Measurements from ENCODE around the gene SEC22C.

SEC22C gene

GRCh38 chr3:42533161-42533897 is 48.4 kb downstream of the SEC22C start:
- DNase-seq (ENCODE audit: low spot score) = no peak

GRCh38 chr3:42532229-42532628 is 49.5 kb downstream of the SEC22C start:
- DNase-seq (ENCODE audit: low spot score) = no peak

DNA sequence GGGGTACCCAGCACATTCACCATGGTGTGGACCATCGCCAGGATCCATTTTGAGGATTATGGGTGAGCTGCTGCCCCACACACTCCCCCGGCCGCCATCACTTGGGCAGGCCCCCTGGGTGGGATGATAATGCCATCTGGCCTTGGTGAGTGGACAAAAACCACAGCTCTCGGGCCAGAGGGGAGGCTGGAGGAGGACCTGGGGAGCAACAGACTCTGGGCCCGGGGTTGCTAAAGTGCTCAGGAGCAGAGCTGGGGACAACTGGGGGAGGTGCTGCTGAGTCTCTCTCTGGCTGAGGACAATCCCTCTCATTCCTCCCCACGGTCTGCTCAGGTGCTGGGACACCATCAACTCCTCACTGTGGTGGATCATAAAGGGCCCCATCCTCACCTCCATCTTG is 50.3 kb downstream of the SEC22C start:
- no peak for DNase-seq (ENCODE audit: low spot score)

- no peak for DNase-seq (ENCODE audit: low spot score)
These were observed 51.7 kb downstream of the SEC22C start for GRCh38 chr3:42530073-42530472.

DNA sequence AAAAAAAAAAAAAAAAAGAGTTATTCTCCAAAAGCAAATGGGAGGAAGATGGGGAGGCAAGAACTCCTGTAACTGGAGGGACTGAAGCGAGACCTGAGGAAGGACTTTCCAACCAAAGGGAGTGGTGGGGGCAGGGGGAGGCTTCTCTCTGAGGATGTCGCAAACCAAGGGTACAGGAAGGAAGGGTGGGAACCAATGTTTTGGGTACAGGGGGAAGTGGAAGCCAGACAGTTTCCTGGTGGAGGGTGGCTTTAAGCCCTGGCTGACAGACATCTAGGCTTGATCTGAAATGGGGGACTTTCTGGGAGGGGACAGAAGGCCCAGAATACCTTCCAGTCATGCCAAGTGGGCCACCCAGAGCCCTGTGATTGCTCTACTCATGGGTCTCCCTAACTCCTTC is 52.3 kb downstream of the SEC22C start:
- peak; percentile 37 for DNase-seq (ENCODE audit: low spot score)

DNA sequence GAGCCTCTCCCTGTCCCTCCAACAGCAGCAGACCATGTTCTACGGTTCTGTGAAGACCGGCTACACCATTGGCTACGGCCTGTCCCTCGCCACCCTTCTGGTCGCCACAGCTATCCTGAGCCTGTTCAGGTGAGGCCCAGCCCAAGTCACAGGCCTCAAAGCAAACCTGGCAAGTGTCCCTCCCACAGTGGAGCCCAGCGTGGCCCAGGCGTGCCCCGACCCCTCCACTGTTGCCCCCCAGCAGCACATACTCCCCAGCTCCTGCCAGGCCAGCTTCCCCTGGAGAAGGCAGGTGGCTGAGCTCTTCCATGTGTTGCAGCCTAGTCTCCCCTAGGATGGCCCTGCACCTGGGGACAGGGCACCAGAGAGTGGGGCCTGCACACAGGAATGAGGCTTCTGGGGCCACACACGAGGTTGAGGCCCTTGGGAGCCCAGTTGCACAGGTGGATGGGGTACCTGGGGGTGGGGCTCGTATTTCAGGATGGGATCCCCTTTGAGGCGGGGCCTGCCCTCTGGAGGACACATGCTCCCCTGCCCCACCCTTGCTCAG is 54.3 kb downstream of the SEC22C start:
- no peak for DNase-seq (ENCODE audit: low spot score)

GRCh38 chr3:42526616-42527367 is 55.0 kb downstream of the SEC22C start:
- peak; percentile 47 for DNase-seq (ENCODE audit: low spot score)

- DNase-seq (ENCODE audit: low spot score) = no peak
These were observed 55.9 kb downstream of the SEC22C start for GRCh38 chr3:42525736-42526345.

- no peak for DNase-seq (ENCODE audit: low spot score)
These were observed 56.6 kb downstream of the SEC22C start for GRCh38 chr3:42525212-42525611.

- DNase-seq (ENCODE audit: low spot score) = no peak
These were observed 57.0 kb downstream of the SEC22C start for GRCh38 chr3:42524751-42525150.

DNA sequence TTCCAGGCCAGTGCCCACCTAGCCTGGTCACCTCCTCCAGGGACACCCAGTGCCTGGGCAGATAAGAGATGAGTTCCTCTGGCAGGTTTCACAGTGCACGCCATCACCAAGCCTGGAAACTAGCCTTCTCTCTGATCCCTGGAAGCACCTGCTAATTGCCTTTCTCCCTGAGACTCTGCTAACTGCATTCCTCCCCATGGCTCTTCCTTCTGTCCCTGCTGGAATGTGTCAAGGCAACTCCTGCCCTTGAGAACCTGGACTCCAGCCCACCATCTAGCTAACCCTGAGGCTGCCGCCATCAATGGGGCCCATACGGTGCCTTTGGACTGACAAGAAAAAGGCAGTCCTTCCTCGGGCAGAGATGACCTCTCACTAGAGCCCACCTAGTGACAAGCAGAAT is 60.9 kb downstream of the SEC22C start:
- no peak for DNase-seq (ENCODE audit: low spot score)

DNA sequence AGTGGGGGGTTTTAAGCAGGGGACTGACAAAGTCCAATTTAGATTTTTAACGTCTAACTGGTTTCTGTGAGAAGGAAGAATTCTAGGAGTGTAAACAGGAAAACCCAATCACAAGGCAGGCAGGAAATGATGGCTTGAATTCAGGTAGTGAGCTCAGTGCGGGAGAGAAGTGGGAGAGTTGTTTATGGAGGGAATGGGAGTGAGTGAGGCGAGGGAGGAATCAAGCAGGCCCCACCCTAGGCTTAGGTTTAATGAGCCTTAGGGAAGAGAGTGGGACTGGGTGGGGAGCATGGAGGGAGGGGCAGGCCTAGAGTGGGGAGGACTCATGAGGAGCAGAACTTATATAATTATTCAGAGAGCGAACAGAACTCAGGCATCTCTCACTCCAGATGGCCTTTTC is 61.4 kb downstream of the SEC22C start:
- no peak for DNase-seq (ENCODE audit: low spot score)

DNA sequence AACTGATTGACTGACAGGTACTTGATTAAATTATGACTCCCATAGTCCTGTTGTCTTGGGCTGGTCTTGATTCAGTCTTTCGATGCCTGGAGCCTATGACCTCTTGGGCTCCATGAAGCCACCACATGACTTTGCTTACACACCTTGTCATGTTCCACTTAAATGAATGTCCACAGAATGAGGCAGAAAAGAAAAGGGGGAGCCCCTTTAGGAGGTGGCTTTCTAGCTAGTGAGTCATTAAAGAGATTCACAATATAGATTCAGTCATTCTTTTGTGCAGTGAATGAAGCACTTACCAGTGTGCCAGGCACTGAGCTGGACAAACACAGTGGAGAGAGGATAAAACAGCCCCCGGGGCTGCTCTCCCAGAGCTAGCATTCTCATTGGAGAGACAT is 62.2 kb downstream of the SEC22C start:
- peak; percentile 49 for DNase-seq (ENCODE audit: low spot score)

DNA sequence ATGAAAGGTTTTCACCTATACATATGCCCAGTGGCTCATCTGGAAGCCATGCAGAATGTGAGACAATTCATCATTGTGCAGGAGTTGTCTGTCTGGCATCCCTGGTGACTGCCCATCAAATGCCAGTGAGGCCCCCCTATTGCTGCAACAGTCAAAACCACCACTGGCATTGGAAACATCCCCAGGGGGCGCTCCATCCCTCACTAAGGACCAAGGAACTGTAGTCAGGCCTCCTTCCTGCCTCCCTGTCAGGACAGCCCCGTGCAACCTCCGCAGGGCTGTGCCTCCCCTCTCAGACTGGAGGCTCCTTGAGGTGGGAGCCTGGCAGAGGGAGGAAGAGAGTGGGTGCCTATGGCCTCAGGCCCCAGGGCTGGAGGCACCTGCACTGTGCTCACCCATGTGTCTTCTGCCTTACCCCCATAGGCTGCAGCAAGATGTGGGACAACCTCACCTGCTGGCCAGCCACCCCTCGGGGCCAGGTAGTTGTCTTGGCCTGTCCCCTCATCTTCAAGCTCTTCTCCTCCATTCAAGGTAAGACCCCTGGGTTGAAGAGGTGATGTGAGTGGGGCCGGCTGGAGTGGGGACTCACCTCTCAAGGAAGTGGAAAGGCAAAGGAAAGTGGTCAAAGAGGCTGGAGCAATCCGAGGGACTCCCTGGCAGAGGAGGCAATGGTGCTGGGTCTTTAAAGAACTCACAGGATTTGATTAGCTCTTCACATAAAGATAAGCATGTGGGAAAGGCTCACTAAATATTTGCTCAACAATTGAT is 62.8 kb downstream of the SEC22C start:
- DNase-seq (ENCODE audit: low spot score) = peak; percentile 56

DNA sequence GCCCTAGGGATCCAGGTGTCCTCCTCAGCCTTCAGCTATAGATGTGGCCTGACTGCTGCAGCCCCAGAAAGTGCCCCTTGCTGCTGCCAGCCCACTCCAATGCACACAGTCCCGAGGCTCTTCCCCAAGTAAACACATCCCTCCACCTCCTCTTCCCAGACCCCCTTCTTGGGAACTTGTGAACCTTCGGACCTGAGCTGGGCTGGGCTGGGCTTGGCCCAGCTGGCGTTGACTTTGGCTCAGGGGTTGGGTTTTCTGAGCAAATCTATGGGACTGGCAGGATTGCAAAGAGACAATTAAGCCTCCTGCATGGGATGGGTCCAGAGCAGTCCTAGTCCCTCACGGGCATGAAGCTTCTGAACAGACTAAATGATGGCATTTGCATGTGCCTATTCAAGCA is 64.7 kb downstream of the SEC22C start:
- no peak for DNase-seq (ENCODE audit: low spot score)

DNA sequence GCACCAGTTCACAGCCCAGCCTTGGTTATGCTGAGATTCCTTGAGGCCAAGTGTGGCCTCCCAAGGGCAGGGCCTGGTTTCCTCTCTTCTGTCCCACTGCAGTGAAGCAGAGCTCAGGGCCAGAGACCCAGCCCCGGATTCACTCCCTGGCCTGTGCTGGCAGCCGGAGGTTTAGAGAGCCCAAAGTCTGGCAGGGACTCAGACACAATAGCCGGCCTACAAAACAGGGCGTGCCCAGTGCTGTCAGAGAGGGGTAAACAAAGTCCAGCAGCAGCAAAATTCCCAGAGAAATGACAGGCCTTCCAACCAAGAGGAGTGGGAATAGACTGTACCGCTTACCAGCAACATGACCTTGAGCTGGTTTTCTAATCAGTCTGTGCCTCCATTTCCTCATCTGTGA is 65.3 kb downstream of the SEC22C start:
- DNase-seq (ENCODE audit: low spot score) = no peak

GRCh38 chr3:42515976-42516375 is 65.8 kb downstream of the SEC22C start:
- no peak for DNase-seq (ENCODE audit: low spot score)

DNA sequence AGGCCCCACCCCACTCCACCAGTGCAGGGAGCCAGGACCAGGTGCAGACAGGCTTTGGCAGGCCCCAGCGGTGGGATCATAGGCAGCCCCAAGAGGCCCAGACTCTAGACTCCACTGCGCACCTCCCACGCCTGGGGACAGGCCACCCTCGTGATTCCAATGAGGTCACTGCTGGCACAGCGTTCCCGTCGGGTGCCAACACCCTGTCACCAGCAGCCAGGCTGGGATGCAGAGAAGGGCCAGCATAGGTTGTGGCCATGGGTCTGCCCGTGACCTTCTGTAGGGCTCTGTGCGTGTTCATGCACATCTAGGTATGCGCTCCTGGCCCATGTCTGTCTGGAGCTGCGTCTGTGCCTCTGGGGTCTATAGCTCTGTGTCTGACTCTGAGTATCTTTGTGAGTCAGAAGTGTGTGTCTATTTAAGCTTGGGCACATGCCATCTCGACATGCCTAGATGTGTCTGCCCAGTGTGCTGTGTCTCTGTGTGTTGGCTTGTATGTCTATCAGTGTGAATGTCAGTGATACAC is 66.3 kb downstream of the SEC22C start:
- DNase-seq (ENCODE audit: low spot score) = no peak

DNA sequence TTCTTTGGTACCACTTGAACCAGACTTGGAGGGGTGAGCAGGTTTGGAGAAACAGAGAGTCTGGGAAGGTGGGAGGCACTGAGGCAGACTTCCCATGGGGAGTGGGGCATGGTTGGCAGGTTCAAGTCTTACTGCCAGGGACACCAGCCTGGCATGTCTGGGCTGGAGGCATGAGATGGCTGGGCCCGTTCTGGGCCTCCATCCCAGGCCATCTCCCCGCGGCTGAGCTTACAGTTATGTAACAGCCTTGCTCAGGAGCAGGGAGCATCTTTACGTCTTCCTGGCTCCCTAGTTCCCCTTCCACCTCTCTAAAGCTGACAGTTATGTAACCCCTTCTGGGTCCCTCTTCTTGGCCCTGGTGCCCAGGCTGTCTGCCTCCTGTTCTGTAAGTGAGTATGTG is 66.9 kb downstream of the SEC22C start:
- DNase-seq (ENCODE audit: low spot score) = no peak

GRCh38 chr3:42513521-42513920 is 68.2 kb downstream of the SEC22C start:
- DNase-seq (ENCODE audit: low spot score) = no peak

- DNase-seq (ENCODE audit: low spot score) = no peak
These were observed 68.6 kb downstream of the SEC22C start for GRCh38 chr3:42513121-42513520.

GRCh38 chr3:42511736-42512135 is 70.0 kb downstream of the SEC22C start:
- no peak for DNase-seq (ENCODE audit: low spot score)
